Measurements from ENCODE around the gene NDUFA6.
"Not testable (repeated sequence)": the region's sequence is repeated elsewhere in the genome, so short reads cannot be mapped to it uniquely, and the experiment has no call there.

GRCh38 chr22:42123529-42123928 lies 33.0 kb upstream of the NDUFA6 start:
- not testable (repeated sequence) for TF ChIP-seq CTCF (IDR thresholded peaks at IDR 0.05 in 4 of 5, conservative IDR thresholded peaks at IDR 0.05 in 1 of 5); POLR2A (IDR thresholded peaks at IDR 0.05)

Data from gastrocnemius medialis (tissue), 4 donors.